ENCODE measurements around the gene NLE1.

GRCh38 chr17:35185849-35186248 lies 43.7 kb upstream of the NLE1 start:
- TF ChIP-seq CTCF (IDR thresholded peaks at IDR 0.05) (no peak), POLR2AphosphoS5 (IDR thresholded peaks at IDR 0.05) (no peak), POLR2A (IDR thresholded peaks at IDR 0.05) (no peak)
